ENCODE measurements around the gene MT1X. TPM values are rescaled to one million over a fixed set of nuclear protein-coding genes. Genes with fewer than 3 reads are reported as not detected.
"Not testable (repeated sequence)": the region's sequence is repeated elsewhere in the genome, so short reads cannot be mapped to it uniquely, and the experiment has no call there.

MT1X gene
- total RNA-seq, 2 donors from 2014 or later = 430 to 1,140 TPM

- H3K27me3 ChIP-seq = no peaks in the 10 kb centered on the region
- H3K27ac ChIP-seq = no peak overlapping the region
- no peaks in the 10 kb centered on the region for H3K36me3 ChIP-seq (replicated peaks in 1 of 2; ENCODE audit: insufficient read depth in 1 of 2, low read depth in 2 of 2)
- WGBS, 2 donors = 86 to 94% methylated on average over 2 of the region's 2 CpGs
- no peaks in the 10 kb centered on the region for H3K4me1 ChIP-seq
- H3K4me3 ChIP-seq = no peak overlapping the region
- no peaks in the 10 kb centered on the region for H3K9me3 ChIP-seq
- TF ChIP-seq POLR2A (IDR thresholded peaks at IDR 0.05) (no peak), CTCF (IDR thresholded peaks at IDR 0.05) (no peak)
- ATAC-seq (no peak), DNase-seq (no peak)
- intact Hi-C loops (cut with DNase I) = no loop called here
Observed at GRCh38 chr16:56713794-56714193, 31.5 kb downstream of the MT1X start.

GRCh38 chr16:56715126-56715525, 32.9 kb downstream of the MT1X start:
- H3K27me3 ChIP-seq = no peaks in the 10 kb centered on the region
- TF ChIP-seq CTCF (IDR thresholded peaks at IDR 0.05) (no peak), POLR2A (IDR thresholded peaks at IDR 0.05) (no peak)
- no peaks in the 10 kb centered on the region for H3K36me3 ChIP-seq (replicated peaks in 1 of 2; ENCODE audit: insufficient read depth in 1 of 2, low read depth in 2 of 2)
- H3K27ac ChIP-seq = no peak overlapping the region
- DNase-seq (no peak), ATAC-seq (no peak)
- intact Hi-C loops (cut with DNase I) = no loop called here
- H3K9me3 ChIP-seq = no peaks in the 10 kb centered on the region
- 78 to 80% methylated on average over 4 of the region's 4 CpGs for WGBS, 2 donors
- H3K4me3 ChIP-seq = no peak overlapping the region
- H3K4me1 ChIP-seq = no peaks in the 10 kb centered on the region

GRCh38 chr16:56716761-56717160, 34.5 kb downstream of the MT1X start:
- ATAC-seq (no peak), DNase-seq (no peak)
- no peak for TF ChIP-seq POLR2A (IDR thresholded peaks at IDR 0.05)
- TF ChIP-seq CTCF (IDR thresholded peaks at IDR 0.05) = no peak
- no peaks in the 10 kb centered on the region for H3K9me3 ChIP-seq
- H3K27me3 ChIP-seq = no peaks in the 10 kb centered on the region
- 79 to 94% methylated on average over 3 of the region's 3 CpGs for WGBS, 2 donors
- H3K36me3 ChIP-seq (replicated peaks in 1 of 2; ENCODE audit: insufficient read depth in 1 of 2, low read depth in 2 of 2) = no peaks in the 10 kb centered on the region
- H3K4me1 ChIP-seq = no peaks in the 10 kb centered on the region
- H3K4me3 ChIP-seq = no peak overlapping the region
- intact Hi-C loops (cut with DNase I) = no loop called here
- H3K27ac ChIP-seq = no peak overlapping the region

- DNase-seq; H3K27ac ChIP-seq; H3K27me3 ChIP-seq; H3K4me3 ChIP-seq; H3K36me3 ChIP-seq (replicated peaks in 1 of 2; ENCODE audit: insufficient read depth in 1 of 2, low read depth in 2 of 2); H3K9me3 ChIP-seq; ATAC-seq; intact Hi-C loops (cut with DNase I); H3K4me1 ChIP-seq: not testable (repeated sequence)
- WGBS, 2 donors = 83 to 88% methylated on average over 2 of the region's 2 CpGs
Observed at GRCh38 chr16:56717532-56717931, 35.3 kb downstream of the MT1X start.

- ATAC-seq = no peak
- no peak for TF ChIP-seq POLR2A (IDR thresholded peaks at IDR 0.05)
- no peak for TF ChIP-seq CTCF (IDR thresholded peaks at IDR 0.05)
- no peaks in the 10 kb centered on the region for H3K9me3 ChIP-seq
- no peak for DNase-seq
- H3K27me3 ChIP-seq = no peaks in the 10 kb centered on the region
- no peaks in the 10 kb centered on the region for H3K36me3 ChIP-seq (replicated peaks in 1 of 2; ENCODE audit: insufficient read depth in 1 of 2, low read depth in 2 of 2)
- 64 to 84% methylated on average over 4 to 5 of the region's 5 CpGs for WGBS, 2 donors
- H3K4me1 ChIP-seq = peaks cover 1% of the 10 kb centered on the region
- intact Hi-C loops (cut with DNase I) = no loop called here
- H3K4me3 ChIP-seq = no peak overlapping the region
- H3K27ac ChIP-seq = no peak overlapping the region
Observed at GRCh38 chr16:56722200-56722842, 40.1 kb downstream of the MT1X start.
